ENCODE results near the gene DLGAP1.

DNA sequence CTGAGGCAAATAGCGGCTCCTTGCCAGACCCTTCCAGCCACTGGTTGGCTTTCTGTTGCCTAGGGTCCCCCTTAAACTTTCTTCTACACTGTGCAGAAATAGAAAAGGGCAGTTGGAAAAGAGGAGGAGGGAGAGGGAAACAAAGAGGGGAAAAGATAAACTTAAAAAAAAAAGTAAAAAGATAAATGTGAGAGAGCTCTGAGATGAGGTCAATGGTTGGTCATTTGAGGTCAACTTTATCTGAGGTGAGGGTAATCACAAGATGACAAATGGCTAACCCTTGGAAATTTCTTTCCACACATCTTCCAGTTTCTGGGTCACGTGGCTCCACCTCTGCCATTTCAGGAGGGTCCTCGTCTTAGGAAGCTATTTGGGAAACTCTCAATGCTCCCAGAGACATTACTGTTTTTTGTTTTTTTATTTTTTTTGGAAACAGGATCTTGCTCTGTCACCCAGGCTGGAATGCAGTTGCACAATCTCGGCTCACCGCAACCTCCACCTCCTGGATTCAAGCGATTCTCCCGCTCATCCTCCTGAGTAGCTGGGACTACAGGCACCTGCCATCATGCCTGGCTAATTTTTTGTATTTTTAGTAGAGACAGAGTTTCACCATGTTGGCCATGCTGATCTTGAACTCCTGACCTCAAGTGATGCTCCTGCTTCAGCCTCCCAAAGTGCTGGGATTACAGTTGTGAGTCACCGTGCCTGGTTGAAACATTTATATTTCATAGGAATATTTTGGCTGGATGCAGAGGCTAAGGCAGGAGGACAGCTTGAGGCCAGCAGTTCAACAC lies 805.3 kb downstream of the DLGAP1 start:
- TF ChIP-seq CTCF (conservative IDR thresholded peaks at IDR 0.05; ENCODE audit: low read depth, low read length) (no peak), CHD1 (IDR thresholded peaks at IDR 0.05; ENCODE audit: low read depth, low read length) (no peak), RAD21 (IDR thresholded peaks at IDR 0.05; ENCODE audit: low read length) (no peak), POLR2A (IDR thresholded peaks at IDR 0.05; ENCODE audit: low read depth, low read length) (no peak), MAFK (IDR thresholded peaks at IDR 0.05; ENCODE audit: low read depth, low read length) (no peak), RCOR1 (IDR thresholded peaks at IDR 0.05; ENCODE audit: insufficient replicate concordance, low read length) (peak; percentile 68), CEBPB (IDR thresholded peaks at IDR 0.05; ENCODE audit: low read depth, low read length) (peak; percentile 95), MXI1 (IDR thresholded peaks at IDR 0.05; ENCODE audit: borderline replicate concordance, low read depth, low read length) (no peak), RFX5 (IDR thresholded peaks at IDR 0.05; ENCODE audit: low read depth, low read length) (no peak), BHLHE40 (IDR thresholded peaks at IDR 0.05; ENCODE audit: low read depth, low read length) (no peak), USF2 (IDR thresholded peaks at IDR 0.05; ENCODE audit: low read depth, low read length) (peak; percentile 86)
